ENCODE results near the gene GRAP2.
A peak's percentile ranks its signal among the peaks of the same experiment; 100 is the strongest.
"Not testable (repeated sequence)": the region's sequence is repeated elsewhere in the genome, so short reads cannot be mapped to it uniquely, and the experiment has no call there.

GRAP2 gene

GRCh38 chr22:39970742-39971141 lies 69.9 kb downstream of the GRAP2 start:
- DNase-seq = no peak

- DNase-seq = no peak
These were observed 71.8 kb downstream of the GRAP2 start for GRCh38 chr22:39972641-39973040.

- no peak for DNase-seq
These were observed 72.8 kb downstream of the GRAP2 start for GRCh38 chr22:39973656-39974055.

- no peak for DNase-seq
These were observed 73.2 kb downstream of the GRAP2 start for GRCh38 chr22:39974065-39974464.

GRCh38 chr22:39979048-39979447 lies 78.2 kb downstream of the GRAP2 start:
- DNase-seq = no peak

GRCh38 chr22:39979458-39979857 lies 78.6 kb downstream of the GRAP2 start:
- DNase-seq = no peak

GRCh38 chr22:39980596-39980995 lies 79.7 kb downstream of the GRAP2 start:
- DNase-seq = no peak

- no peak for DNase-seq
These were observed 82.5 kb downstream of the GRAP2 start for GRCh38 chr22:39983346-39983745.

GRCh38 chr22:39984006-39984405 lies 83.1 kb downstream of the GRAP2 start:
- DNase-seq = no peak

- DNase-seq = no peak
These were observed 83.9 kb downstream of the GRAP2 start for GRCh38 chr22:39984746-39985145.

GRCh38 chr22:39985383-39986035 lies 84.6 kb downstream of the GRAP2 start:
- no peak for DNase-seq

- no peak for DNase-seq
These were observed 87.7 kb downstream of the GRAP2 start for GRCh38 chr22:39988386-39989114.

GRCh38 chr22:39989633-39990032 lies 88.7 kb downstream of the GRAP2 start:
- no peak for DNase-seq

GRCh38 chr22:39990686-39991085 lies 89.8 kb downstream of the GRAP2 start:
- DNase-seq = no peak

- no peak for DNase-seq
These were observed 90.4 kb downstream of the GRAP2 start for GRCh38 chr22:39991159-39991860.

- no peak for DNase-seq
These were observed 91.4 kb downstream of the GRAP2 start for GRCh38 chr22:39992088-39992826.

- DNase-seq = not testable (repeated sequence)
These were observed 92.0 kb downstream of the GRAP2 start for GRCh38 chr22:39992894-39993293.

- DNase-seq = peak; percentile 31
These were observed 93.2 kb downstream of the GRAP2 start for GRCh38 chr22:39994041-39994565.

- peak; percentile 22 for DNase-seq
These were observed 93.9 kb downstream of the GRAP2 start, which contains the start of gene FAM83F for GRCh38 chr22:39994566-39995392. Gene FAM83F (plus strand): TSS chr22:39994954. CDS start chr22:39995043, 89 bp downstream.

GRCh38 chr22:39995393-39996252 lies 94.7 kb downstream of the GRAP2 start:
- no peak for DNase-seq

- no peak for DNase-seq
These were observed 95.8 kb downstream of the GRAP2 start for GRCh38 chr22:39996732-39997131.
